HepG2 (cell line): ENCODE measurements around the gene CMIP. TPM values are rescaled to one million over a fixed set of nuclear protein-coding genes. Genes with fewer than 3 reads are reported as not detected.
A peak's percentile ranks its signal among the peaks of the same experiment; 100 is the strongest.

Source experiments
- BCL6 ChIP-seq: IDR thresholded peaks from 2 replicates; pipeline ENCODE4 v1.6.1; 2016; ENCODE audit warnings: missing genetic modification reagents, missing compliant biosample characterization
- BRF2 ChIP-seq: sonication (generic); formaldehyde crosslinking; IDR thresholded peaks from 2 replicates; pipeline ENCODE4 v1.8.1; 2022; ENCODE audit warnings: mild to moderate bottlenecking, missing genetic modification reagents
- CHCHD3 ChIP-seq: sonication (generic); formaldehyde crosslinking; IDR thresholded peaks from 2 replicates; pipeline ENCODE4 v1.8.0; 2022; ENCODE audit warnings: mild to moderate bottlenecking, missing genetic modification reagents, moderate library complexity
- ELF4 ChIP-seq: sonication (generic); formaldehyde crosslinking; IDR thresholded peaks from 2 replicates; pipeline ENCODE4 v1.5.0; 2020; ENCODE audit warnings: missing genetic modification reagents, mild to moderate bottlenecking, moderate library complexity, borderline replicate concordance
- FOXA1 ChIP-seq, 2 experiments: fragments of 450-650 bp in 1 of 2; sonication (generic) in 1 of 2; formaldehyde crosslinking in 1 of 2; IDR thresholded peaks; 2 replicates each; pipeline versions ENCODE4 v1.4.0 to v1.6.1; 2016 to 2020; ENCODE audit warnings: missing genetic modification reagents in 1 of 2
- FOXP1 ChIP-seq, 2 experiments: fragments of 450-650 bp in 1 of 2; IDR thresholded peaks; 2 replicates each; pipeline ENCODE4 v1.6.1; 2017 to 2018; ENCODE audit warnings: antibody characterized with exemption in 1 of 2
- GATAD1 ChIP-seq: IDR thresholded peaks from 2 replicates; pipeline ENCODE4 v1.6.1; 2016; ENCODE audit warnings: missing genetic modification reagents, missing compliant biosample characterization
- HNF4A ChIP-seq: sonication (generic); formaldehyde crosslinking; IDR thresholded peaks from 2 replicates; pipeline ENCODE4 v1.4.0; 2020; ENCODE audit warnings: missing genetic modification reagents
- HNRNPLL ChIP-seq: fragments of 200-400 bp; formaldehyde crosslinking; IDR thresholded peaks from 2 replicates; pipeline ENCODE4 v1.6.1; 2017; ENCODE audit warnings: mild to moderate bottlenecking, low read depth, low read length; ENCODE audit not compliant: poor library complexity, severe bottlenecking
- KDM5A ChIP-seq: fragments of 200-600 bp; sonication (generic); IDR thresholded peaks from 2 replicates; pipeline ENCODE4 v1.7.0; 2018; ENCODE audit warnings: antibody characterized with exemption, mild to moderate bottlenecking, low read length, borderline replicate concordance
- MAFG ChIP-seq: sonication (generic); formaldehyde crosslinking; IDR thresholded peaks from 2 replicates; pipeline ENCODE4 v1.5.1; 2020; ENCODE audit warnings: mild to moderate bottlenecking, missing genetic modification reagents
- MIER3 ChIP-seq: IDR thresholded peaks from 2 replicates; pipeline ENCODE4 v1.6.1; 2016; ENCODE audit warnings: missing compliant biosample characterization, borderline replicate concordance
- MXD4 ChIP-seq: IDR thresholded peaks from 2 replicates; pipeline ENCODE4 v1.6.1; 2016; ENCODE audit warnings: mild to moderate bottlenecking, missing biosample characterization, missing genetic modification reagents
- POGK ChIP-seq: sonication (generic); formaldehyde crosslinking; conservative IDR thresholded peaks from 2 replicates; pipeline ENCODE4 v1.8.0; 2022; ENCODE audit warnings: mild to moderate bottlenecking, moderate library complexity, missing genetic modification reagents
- RXRA ChIP-seq: sonication (generic); formaldehyde crosslinking; IDR thresholded peaks from 2 replicates; pipeline ENCODE4 v1.5.1; 2020; ENCODE audit warnings: missing genetic modification reagents
- TP53 ChIP-seq: sonication (generic); formaldehyde crosslinking; conservative IDR thresholded peaks from 2 replicates; pipeline ENCODE4 v1.4.0; 2020; ENCODE audit warnings: missing genetic modification reagents
- ZFP36L2 ChIP-seq: sonication (generic); formaldehyde crosslinking; IDR thresholded peaks from 2 replicates; pipeline ENCODE4 v1.4.0; 2020; ENCODE audit warnings: missing genetic modification reagents
- ZMYM3 ChIP-seq: sonication (generic); formaldehyde crosslinking; IDR thresholded peaks from 2 replicates; pipeline ENCODE4 v1.5.1; 2020; ENCODE audit warnings: mild to moderate bottlenecking, missing genetic modification reagents
- ZNF124 ChIP-seq: sonication (generic); formaldehyde crosslinking; IDR thresholded peaks from 2 replicates; pipeline ENCODE4 v1.4.0; 2020; ENCODE audit warnings: missing genetic modification reagents
- ZNF234 ChIP-seq: sonication (generic); formaldehyde crosslinking; conservative IDR thresholded peaks from 2 replicates; pipeline ENCODE4 v1.5.1; 2020; ENCODE audit warnings: mild to moderate bottlenecking, missing genetic modification reagents
- ZNF501 ChIP-seq: sonication (generic); formaldehyde crosslinking; IDR thresholded peaks from 2 replicates; pipeline ENCODE4 v1.5.1; 2020; ENCODE audit warnings: mild to moderate bottlenecking, moderate library complexity, missing genetic modification reagents
- ZNF572 ChIP-seq: sonication (generic); formaldehyde crosslinking; IDR thresholded peaks from 2 replicates; pipeline ENCODE4 v1.5.1; 2020; ENCODE audit warnings: mild to moderate bottlenecking, missing genetic modification reagents
- ZNF574 ChIP-seq: sonication (generic); formaldehyde crosslinking; IDR thresholded peaks from 2 replicates; pipeline ENCODE4 v1.4.0; 2020; ENCODE audit warnings: missing genetic modification reagents
- ZNF614 ChIP-seq: IDR thresholded peaks from 2 replicates; pipeline ENCODE4 v1.6.1; 2018; ENCODE audit warnings: missing biosample characterization, missing genetic modification reagents, inconsistent platforms, borderline replicate concordance
- ZNF652 ChIP-seq: IDR thresholded peaks from 2 replicates; pipeline ENCODE4 v1.6.1; 2016; ENCODE audit warnings: low read depth, borderline replicate concordance
- ZSCAN25 ChIP-seq: sonication (generic); formaldehyde crosslinking; IDR thresholded peaks from 2 replicates; pipeline ENCODE4 v1.8.0; 2022; ENCODE audit warnings: mild to moderate bottlenecking, missing genetic modification reagents
- polyA plus RNA-seq, 8 experiments: library from polyadenylated mRNA; depleted of rRNA in 3 of 8; stranded (reverse) in 7 of 8; unstranded in 1 of 8; fragments of >200 nt; fragmentation: Illumina TruSeq in 4 of 8; extraction: Trizol in 4 of 8; gene quantifications; 2 replicates each; pipeline versions ENCODE4 v1.2.1 to v1.2.3, GENCODE V29; 2011 to 2016; ENCODE audit warnings: low read depth in 4 of 8, missing spikeins in 1 of 8, mixed read lengths in 1 of 8; ENCODE audit not compliant: insufficient read depth in 1 of 8
- total RNA-seq, 5 experiments: library from RNA; depleted of rRNA; stranded (reverse); fragments of >200 nt; fragmentation: Illumina TruSeq; extraction: Trizol; gene quantifications; 2 replicates each; pipeline ENCODE4 v1.2.3, GENCODE V29; 2016; ENCODE audit warnings: low read depth in 1 of 5

The CMIP gene
- total and polyA plus RNA-seq, 2 of the 13 experiments (the other 11 are each of a cell fraction or from before 2014, with no cell fraction given): 10.9 to 18.1 TPM

- TF ChIP-seq FOXP1 (IDR thresholded peaks at IDR 0.05): no peak
- TF ChIP-seq FOXP1 (CRISPR knock-in tag; IDR thresholded peaks at IDR 0.05): peak; percentile 55; the same call in 1 of the 2 replicates
- TF ChIP-seq MIER3 (CRISPR knock-in tag): peak; percentile 32; the same call in 1 of the 2 replicates
- TF ChIP-seq POGK (CRISPR knock-in tag): peak; percentile 80; the same call in 1 of the 2 replicates
- 0 out of 2 replicates have a peak, but pooled peaks have one; percentile 70 for TF ChIP-seq ZNF614
- TF ChIP-seq KDM5A: no peak
- no peak for TF ChIP-seq GATAD1 (CRISPR knock-in tag)
- no peak for TF ChIP-seq ELF4 (CRISPR knock-in tag)
- peak; percentile 84 for TF ChIP-seq RXRA (CRISPR knock-in tag)
- no peak for TF ChIP-seq BRF2 (CRISPR knock-in tag)
- TF ChIP-seq FOXA1 (IDR thresholded peaks at IDR 0.05): no peak
- peak; percentile 90 for TF ChIP-seq FOXA1 (CRISPR knock-in tag; IDR thresholded peaks at IDR 0.05)
- peak; percentile 75 for TF ChIP-seq ZMYM3 (CRISPR knock-in tag)
- 0 out of 2 replicates have a peak, but pooled peaks have one; percentile 86 for TF ChIP-seq ZNF572 (CRISPR knock-in tag)
- peak; percentile 27; the same call in 1 of the 2 replicates for TF ChIP-seq MXD4 (CRISPR knock-in tag)
- no peak for TF ChIP-seq ZFP36L2 (CRISPR knock-in tag)
- TF ChIP-seq CHCHD3: no peak
- TF ChIP-seq ZNF652: 0 out of 2 replicates have a peak, but pooled peaks have one; percentile 28
- TF ChIP-seq BCL6 (CRISPR knock-in tag): peak; percentile 72; the same call in 1 of the 2 replicates
- TF ChIP-seq ZSCAN25: 0 out of 2 replicates have a peak, but pooled peaks have one; percentile 25
- TF ChIP-seq ZNF124 (CRISPR knock-in tag): no peak
- no peak for TF ChIP-seq MAFG
- TF ChIP-seq HNF4A (CRISPR knock-in tag): peak; percentile 62
- 0 out of 2 replicates have a peak, but pooled peaks have one; percentile 39 for TF ChIP-seq ZNF574 (CRISPR knock-in tag)
- TF ChIP-seq HNRNPLL: peak; percentile 41
- no peak for TF ChIP-seq TP53 (CRISPR knock-in tag)
- TF ChIP-seq ZNF234: no peak
- TF ChIP-seq ZNF501 (CRISPR knock-in tag): peak; percentile 70
Observed at GRCh38 chr16:81553080-81553813, 108.6 kb downstream of the CMIP start (continued).
